ENCODE measurements around the gene FBXO15.

Gene FBXO15

DNA sequence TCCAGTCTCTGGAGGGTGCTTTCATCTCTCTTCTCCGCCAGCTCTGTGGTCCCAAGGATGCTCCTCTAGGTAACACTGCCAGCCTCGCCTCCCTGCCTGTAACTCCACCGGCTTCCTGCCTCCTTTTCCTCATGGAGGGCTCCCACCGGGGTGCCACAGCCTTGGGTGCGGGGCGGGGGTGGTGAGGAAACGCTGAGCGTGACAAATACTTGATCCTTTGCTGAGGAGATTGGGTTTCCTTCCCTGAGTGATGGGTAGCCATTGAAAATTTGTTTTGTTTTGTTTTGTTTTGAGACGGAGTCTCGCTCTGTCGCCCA is 25.8 kb upstream of the FBXO15 start:
- no peak overlapping the region for H3K4me3 ChIP-seq (ENCODE audit: low read depth, low read length)
- TF ChIP-seq, protein P1, sequence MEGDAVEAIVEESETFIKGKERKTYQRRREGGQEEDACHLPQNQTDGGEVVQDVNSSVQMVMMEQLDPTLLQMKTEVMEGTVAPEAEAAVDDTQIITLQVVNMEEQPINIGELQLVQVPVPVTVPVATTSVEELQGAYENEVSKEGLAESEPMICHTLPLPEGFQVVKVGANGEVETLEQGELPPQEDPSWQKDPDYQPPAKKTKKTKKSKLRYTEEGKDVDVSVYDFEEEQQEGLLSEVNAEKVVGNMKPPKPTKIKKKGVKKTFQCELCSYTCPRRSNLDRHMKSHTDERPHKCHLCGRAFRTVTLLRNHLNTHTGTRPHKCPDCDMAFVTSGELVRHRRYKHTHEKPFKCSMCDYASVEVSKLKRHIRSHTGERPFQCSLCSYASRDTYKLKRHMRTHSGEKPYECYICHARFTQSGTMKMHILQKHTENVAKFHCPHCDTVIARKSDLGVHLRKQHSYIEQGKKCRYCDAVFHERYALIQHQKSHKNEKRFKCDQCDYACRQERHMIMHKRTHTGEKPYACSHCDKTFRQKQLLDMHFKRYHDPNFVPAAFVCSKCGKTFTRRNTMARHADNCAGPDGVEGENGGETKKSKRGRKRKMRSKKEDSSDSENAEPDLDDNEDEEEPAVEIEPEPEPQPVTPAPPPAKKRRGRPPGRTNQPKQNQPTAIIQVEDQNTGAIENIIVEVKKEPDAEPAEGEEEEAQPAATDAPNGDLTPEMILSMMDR (IDR thresholded peaks at IDR 0.05; ENCODE audit: control insufficient read depth, extremely low read depth, insufficient read depth): no peak
- no peak for DNase-seq (ENCODE audit: low read depth)

DNA sequence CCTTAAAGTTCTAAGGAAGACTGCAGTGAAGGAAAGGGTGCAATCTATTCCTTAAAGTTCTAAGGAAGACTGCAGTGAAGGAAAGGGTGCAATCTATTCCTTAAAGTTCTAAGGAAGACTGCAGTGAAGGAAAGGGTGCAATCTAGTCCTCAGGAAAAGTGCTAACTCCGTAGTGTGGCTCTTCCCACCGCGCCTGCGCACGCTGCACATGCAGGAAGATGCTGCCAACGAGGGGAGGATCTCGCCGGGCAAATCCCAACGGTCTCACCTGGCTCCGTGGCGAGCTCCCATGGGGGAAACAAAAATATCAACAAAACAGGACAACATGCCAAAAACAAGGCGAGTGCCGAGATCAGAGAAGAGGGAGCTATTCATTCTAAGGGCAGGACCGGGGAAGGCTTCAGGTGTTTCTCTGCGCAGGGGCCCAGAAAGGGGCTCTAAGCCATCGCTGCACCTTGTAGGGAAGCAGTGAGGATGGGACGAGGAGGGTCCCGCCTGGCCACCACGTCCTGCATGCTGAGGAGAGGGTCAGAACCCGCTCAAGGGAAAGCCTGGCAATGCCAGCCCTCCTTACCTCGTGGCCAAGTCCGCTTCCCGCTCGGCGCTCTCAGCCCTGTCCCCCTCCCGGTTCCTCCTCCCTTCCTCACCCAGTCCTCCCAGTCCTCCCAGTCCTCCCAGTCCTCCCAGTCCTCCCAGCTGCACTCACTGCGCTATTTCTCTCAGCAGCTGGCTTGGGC is 25.2 kb upstream of the FBXO15 start:
- no peak overlapping the region for H3K4me3 ChIP-seq (ENCODE audit: low read depth, low read length)
- TF ChIP-seq, protein P1 (IDR thresholded peaks at IDR 0.05; ENCODE audit: control insufficient read depth, extremely low read depth, insufficient read depth): no peak
- no peak for DNase-seq (ENCODE audit: low read depth)

DNA sequence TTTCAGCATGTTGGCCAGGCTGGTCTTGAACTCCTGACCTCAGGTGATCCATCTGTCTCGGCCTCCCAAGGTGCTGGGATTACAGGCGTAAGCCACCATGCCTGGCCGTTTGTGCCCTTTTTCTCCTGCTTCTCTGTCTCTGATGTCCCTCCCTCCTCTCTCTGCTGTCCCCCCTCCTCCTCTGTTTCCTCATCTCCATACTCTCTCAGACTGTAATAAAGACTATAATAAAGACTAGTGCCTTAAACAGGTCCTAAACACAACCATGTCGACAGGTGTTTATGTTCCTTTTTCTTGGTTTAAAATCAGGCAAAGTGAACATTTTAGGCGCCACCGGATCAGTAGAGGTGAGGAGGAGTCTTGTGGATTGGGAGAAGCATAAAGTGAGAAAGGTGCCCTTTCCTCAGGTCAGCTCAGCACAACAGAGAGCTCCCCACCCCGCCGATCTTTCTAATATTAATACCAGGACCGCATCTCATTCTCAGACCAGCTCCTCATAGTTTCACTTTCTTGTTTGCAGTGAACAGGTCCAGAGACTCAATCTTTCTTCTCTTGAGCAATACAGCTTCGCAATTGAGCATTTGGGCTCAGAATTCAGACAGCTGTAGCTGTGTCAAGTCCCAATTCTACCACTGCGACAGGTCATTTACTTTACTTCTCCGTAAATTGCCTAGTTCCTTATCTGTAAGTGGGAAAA is 24.4 kb upstream of the FBXO15 start:
- peak overlapping the region; percentile 3; the same call in 1 of the 2 replicates for H3K4me3 ChIP-seq (ENCODE audit: low read depth, low read length)
- TF ChIP-seq, protein P1 (IDR thresholded peaks at IDR 0.05; ENCODE audit: control insufficient read depth, extremely low read depth, insufficient read depth): no peak
- no peak for DNase-seq (ENCODE audit: low read depth)

DNA sequence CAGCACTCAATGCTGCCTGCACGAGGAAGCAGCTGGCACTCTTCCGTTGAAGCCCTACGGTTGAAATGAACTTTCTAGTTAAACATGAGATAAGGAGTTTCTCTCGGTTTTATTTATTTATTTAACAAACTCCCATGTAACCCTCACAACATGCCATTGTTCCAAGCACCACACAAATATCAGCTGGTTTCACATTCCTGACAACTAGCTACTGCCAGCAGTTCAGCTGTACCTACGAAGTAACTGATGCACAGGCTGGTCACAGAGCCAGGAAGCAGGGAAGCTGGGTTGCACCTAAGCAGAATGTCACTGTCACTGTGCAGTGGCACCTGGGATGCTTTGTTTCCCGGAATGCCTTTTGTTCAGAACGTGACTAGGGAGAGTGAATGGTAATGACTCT is 18.8 kb upstream of the FBXO15 start:
- TF ChIP-seq, protein P1 (IDR thresholded peaks at IDR 0.05; ENCODE audit: control insufficient read depth, extremely low read depth, insufficient read depth): no peak
- no peak overlapping the region for H3K4me3 ChIP-seq (ENCODE audit: low read depth, low read length)
- DNase-seq (ENCODE audit: low read depth): peak; percentile 14

DNA sequence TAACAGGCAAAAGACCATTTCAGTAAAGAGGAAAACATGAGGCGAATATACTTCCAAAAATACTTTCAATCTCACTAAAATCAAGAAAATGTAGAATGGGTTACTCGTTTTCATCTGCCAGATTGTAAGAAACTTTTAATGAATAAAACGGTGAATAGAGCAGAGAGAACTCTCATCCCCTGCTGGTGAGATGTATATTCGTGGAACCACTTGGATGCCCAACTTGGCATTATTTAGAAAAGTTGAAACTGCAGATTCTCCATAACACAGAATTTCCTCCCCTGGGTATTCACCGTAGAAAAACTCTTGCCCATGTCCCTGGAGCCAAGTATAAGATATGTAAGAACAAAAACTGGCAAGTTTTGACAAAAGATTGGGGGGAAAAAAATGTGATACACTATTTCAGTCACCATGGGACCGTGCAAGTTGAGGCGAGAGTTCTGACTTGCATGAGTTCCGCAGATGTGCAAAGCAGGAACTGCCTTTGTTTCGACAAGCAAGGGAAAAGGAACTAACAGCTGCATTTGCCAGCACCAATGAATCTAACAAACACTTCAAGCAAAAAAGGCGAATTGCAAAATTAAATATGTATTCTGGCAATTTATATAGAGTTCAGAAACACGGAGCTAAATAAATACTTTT is 15.5 kb upstream of the FBXO15 start:
- TF ChIP-seq, protein P1 (IDR thresholded peaks at IDR 0.05; ENCODE audit: control insufficient read depth, extremely low read depth, insufficient read depth): no peak
- no peak overlapping the region for H3K4me3 ChIP-seq (ENCODE audit: low read depth, low read length)
- DNase-seq (ENCODE audit: low read depth): no peak

DNA sequence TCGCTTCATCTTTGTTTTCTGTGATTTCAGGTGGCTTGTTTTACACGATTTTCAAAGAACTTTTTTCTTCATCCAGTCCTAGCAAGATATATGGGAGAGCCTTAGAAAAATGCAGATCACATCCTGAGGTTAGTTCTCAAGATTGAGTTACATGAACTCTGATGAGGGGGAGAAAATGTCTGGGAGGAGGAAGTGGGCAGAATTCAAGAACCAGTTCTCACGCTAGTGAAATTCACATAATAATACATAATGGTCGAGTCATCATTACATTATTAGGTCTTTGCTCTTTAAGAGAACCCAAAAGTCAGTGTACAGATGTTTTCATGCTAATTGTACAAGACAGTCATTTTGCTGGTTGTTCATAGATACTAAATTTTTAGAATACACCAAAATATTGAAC is 7.6 kb upstream of the FBXO15 start:
- TF ChIP-seq, protein P1 (IDR thresholded peaks at IDR 0.05; ENCODE audit: control insufficient read depth, extremely low read depth, insufficient read depth): no peak
- no peak for DNase-seq (ENCODE audit: low read depth)
- H3K4me3 ChIP-seq (ENCODE audit: low read depth, low read length): no peak overlapping the region

Measured in LNCaP clone FGC (cell line).